ENCODE data around the gene USF3. TPM values are rescaled to one million over a fixed set of nuclear protein-coding genes. Genes with fewer than 3 reads are reported as not detected.

USF3 gene
- total and polyA plus RNA-seq, 11 donors, result 4.3 to 25.3 (median 17.2) TPM

DNA sequence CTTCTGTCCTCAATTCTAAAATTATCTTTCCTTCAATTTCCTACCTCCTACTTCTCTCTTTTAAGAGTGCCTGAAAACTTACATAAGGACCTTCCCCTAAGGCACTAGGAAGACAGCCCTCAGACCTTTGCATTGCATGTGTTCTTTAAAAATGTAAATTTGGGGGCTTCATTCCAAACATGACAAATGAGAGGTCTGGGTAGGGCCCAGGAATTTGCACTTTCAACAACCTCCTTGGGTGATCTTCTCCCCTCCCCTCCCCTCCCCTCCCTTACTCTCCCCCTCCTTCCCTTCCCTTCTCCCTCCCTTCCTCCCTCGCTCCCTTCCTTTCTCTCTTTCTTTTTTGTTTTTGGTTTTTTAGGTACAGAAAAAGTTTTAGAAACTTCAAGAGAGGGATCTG, 18.7 kb downstream of the USF3 start:
- peaks cover 0 to 1% (median 0%) of the 10 kb centered on the region in 12 donors for H3K9me3 ChIP-seq
- H3K27ac ChIP-seq, result no peak overlapping the region
- DNase-seq (no peak), ATAC-seq (no peak)
- intact Hi-C loops (cut with DNase I), result no loop called here
- TF ChIP-seq POLR2A (IDR thresholded peaks at IDR 0.05), result no peak
- TF ChIP-seq, protein P1, sequence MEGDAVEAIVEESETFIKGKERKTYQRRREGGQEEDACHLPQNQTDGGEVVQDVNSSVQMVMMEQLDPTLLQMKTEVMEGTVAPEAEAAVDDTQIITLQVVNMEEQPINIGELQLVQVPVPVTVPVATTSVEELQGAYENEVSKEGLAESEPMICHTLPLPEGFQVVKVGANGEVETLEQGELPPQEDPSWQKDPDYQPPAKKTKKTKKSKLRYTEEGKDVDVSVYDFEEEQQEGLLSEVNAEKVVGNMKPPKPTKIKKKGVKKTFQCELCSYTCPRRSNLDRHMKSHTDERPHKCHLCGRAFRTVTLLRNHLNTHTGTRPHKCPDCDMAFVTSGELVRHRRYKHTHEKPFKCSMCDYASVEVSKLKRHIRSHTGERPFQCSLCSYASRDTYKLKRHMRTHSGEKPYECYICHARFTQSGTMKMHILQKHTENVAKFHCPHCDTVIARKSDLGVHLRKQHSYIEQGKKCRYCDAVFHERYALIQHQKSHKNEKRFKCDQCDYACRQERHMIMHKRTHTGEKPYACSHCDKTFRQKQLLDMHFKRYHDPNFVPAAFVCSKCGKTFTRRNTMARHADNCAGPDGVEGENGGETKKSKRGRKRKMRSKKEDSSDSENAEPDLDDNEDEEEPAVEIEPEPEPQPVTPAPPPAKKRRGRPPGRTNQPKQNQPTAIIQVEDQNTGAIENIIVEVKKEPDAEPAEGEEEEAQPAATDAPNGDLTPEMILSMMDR (IDR thresholded peaks at IDR 0.05), result no peak
- H3K36me3 ChIP-seq, result peaks cover 0 to 47% (median 30%) of the 10 kb centered on the region in 9 donors
- no peaks in the 10 kb centered on the region for H3K27me3 ChIP-seq
- 95 to 97% (median 96%) methylated on average over 1 of the region's 1 CpG for WGBS, 4 donors
- H3K4me3 ChIP-seq, result no peak overlapping the region
- no peaks in the 10 kb centered on the region for H3K4me1 ChIP-seq

DNA sequence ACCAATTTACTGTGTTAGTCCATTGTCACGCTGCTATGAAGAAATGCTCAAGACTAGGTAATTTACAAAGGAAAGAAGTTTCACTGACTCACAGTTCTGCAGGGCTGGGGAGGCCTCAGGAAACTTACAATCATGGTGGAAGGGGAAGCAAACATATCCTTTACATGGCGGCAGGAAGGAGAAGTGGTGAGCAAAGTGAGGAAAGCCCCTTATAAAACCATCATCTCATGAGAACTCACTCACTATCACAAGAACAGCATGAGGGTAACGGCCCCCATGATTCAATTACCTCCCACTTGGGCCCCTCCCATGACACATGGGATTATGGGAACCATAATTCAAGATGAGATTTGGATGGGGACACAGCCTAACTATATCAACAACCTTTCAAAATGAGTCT, 20.2 kb downstream of the USF3 start:
- no peak overlapping the region for H3K4me3 ChIP-seq
- H3K4me1 ChIP-seq, result no peaks in the 10 kb centered on the region
- intact Hi-C loops (cut with DNase I), result no loop called here
- no peak for ATAC-seq
- H3K9me3 ChIP-seq, result no peaks in the 10 kb centered on the region
- H3K36me3 ChIP-seq, result peaks cover 0 to 59% (median 38%) of the 10 kb centered on the region in 9 donors
- no peak for TF ChIP-seq POLR2A (IDR thresholded peaks at IDR 0.05)
- TF ChIP-seq, protein P1 (IDR thresholded peaks at IDR 0.05), result no peak
- H3K27me3 ChIP-seq, result no peaks in the 10 kb centered on the region
- WGBS, 4 donors, result 94 to 97% (median 95%) methylated on average over 3 of the region's 3 CpGs
- H3K27ac ChIP-seq, result no peak overlapping the region
- no peak for DNase-seq

DNA sequence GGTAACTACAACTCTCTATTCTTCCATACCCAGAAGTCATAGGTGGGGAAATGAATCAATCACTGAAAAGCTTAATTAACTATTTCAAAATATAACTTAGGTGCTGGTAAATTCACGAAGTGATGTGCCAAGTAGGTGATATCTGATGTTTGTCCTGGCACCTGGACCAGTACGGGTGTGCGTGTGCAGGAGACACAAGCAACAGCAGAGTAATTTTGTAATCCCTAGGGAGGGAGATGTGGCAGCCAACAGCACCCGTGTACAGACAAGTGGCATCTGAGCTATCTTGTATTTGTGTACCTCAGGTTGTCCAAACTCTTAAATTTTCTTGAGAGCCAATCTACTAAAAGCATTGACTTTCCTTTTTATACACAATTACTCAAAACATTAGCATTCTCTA, 22.8 kb downstream of the USF3 start:
- WGBS, 4 donors, result 72 to 82% (median 79%) methylated on average over 4 of the region's 4 CpGs
- intact Hi-C loops (cut with DNase I), result no loop called here
- Histone ChIP-seq H3K27ac (no peak overlapping the region), H3K27me3 (no peaks in the 10 kb centered on the region), H3K4me3 (no peak overlapping the region), H3K36me3 (peaks cover 0 to 65% (median 48%) of the 10 kb centered on the region in 9 donors), H3K9me3 (no peaks in the 10 kb centered on the region), H3K4me1 (no peaks in the 10 kb centered on the region)
- DNase-seq, result no peak
- no peak for ATAC-seq
- TF ChIP-seq, protein P1 (IDR thresholded peaks at IDR 0.05), result no peak
- TF ChIP-seq POLR2A (IDR thresholded peaks at IDR 0.05), result no peak

DNA sequence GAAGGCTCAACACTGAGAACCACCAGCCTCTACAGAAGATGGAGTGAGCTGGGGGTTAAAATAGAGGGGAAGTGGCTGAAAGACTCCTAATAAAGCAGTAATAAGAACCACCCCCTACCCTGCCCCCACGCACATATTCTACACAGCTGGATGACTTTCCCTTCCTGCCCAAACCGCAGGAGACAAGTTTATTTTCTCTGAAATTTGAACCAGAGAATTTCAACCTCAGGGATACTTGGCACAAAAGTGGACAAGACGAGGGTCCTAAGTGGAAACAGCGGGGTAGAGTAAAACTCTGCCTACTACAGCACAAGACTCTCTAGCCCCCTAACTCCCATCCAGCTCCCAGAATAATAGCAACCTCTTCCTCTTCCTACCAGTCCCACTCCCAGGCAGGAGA, 28.4 kb downstream of the USF3 start:
- Histone ChIP-seq H3K36me3 (peaks cover 0 to 58% (median 32%) of the 10 kb centered on the region in 9 donors), H3K9me3 (no peaks in the 10 kb centered on the region), H3K27ac (no peak overlapping the region), H3K4me3 (no peak overlapping the region), H3K4me1 (peaks cover 0 to 10% (median 0%) of the 10 kb centered on the region in 12 donors), H3K27me3 (no peaks in the 10 kb centered on the region)
- 54 to 68% (median 64%) methylated on average over 4 of the region's 4 CpGs for WGBS, 4 donors
- intact Hi-C loops (cut with DNase I), result no loop called here
- ATAC-seq (no peak), DNase-seq (no peak)
- TF ChIP-seq, protein P1 (IDR thresholded peaks at IDR 0.05), result no peak
- TF ChIP-seq POLR2A (IDR thresholded peaks at IDR 0.05), result no peak

All from heart left ventricle (tissue), 16 donors.